ENCODE results near the gene CHN2. TPM values are rescaled to one million over a fixed set of nuclear protein-coding genes. Genes with fewer than 3 reads are reported as not detected.

Gene CHN2
- polyA plus RNA-seq, 1 of the 3 experiments (the other 2 are of a cell fraction) = 0.02 TPM

DNA sequence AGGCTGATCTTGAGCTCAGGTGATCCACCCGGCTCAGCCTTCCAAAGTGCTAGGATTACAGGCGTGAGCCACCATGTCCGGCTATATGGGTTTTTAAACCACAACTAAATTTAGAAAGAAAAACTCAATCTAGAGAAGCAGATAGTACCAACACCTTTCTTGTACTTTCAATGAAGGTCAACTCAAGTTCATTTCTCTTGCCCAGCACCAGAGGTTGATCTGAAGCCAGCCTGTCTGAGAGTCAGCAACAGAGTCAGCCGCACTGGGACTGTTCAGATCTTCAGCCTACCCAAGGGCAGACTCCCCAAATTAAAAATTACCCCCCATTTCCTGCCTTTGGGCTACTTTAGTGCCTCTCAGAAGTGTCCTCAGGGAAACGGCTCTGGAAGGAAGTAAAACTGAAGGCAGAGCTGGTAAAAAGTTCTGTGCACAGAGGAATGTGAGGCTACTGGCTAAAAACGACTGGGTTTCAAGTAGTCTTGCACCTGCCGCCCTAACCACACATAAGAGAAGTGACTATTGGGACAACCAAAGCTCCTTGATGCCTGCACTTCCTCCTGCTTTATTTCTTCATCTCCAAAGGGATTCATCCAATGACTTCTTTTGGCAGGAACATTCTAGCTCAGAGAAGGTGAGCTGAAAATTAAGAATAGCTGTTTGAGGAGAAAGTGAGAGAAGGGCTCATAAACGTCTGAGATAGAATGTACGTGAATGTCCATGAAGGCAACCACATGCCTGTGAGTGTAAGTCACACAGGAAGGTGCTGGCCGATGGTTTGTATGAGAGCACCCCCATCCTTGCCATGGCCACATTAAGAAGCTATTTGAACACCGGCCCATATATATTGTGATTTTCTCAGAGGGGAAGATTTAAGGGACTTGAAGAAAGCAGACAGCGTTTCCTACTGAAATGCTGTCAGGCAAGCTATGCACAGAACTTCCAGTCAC, 226.7 kb downstream of the CHN2 start (continued):
- TF ChIP-seq, protein P1, sequence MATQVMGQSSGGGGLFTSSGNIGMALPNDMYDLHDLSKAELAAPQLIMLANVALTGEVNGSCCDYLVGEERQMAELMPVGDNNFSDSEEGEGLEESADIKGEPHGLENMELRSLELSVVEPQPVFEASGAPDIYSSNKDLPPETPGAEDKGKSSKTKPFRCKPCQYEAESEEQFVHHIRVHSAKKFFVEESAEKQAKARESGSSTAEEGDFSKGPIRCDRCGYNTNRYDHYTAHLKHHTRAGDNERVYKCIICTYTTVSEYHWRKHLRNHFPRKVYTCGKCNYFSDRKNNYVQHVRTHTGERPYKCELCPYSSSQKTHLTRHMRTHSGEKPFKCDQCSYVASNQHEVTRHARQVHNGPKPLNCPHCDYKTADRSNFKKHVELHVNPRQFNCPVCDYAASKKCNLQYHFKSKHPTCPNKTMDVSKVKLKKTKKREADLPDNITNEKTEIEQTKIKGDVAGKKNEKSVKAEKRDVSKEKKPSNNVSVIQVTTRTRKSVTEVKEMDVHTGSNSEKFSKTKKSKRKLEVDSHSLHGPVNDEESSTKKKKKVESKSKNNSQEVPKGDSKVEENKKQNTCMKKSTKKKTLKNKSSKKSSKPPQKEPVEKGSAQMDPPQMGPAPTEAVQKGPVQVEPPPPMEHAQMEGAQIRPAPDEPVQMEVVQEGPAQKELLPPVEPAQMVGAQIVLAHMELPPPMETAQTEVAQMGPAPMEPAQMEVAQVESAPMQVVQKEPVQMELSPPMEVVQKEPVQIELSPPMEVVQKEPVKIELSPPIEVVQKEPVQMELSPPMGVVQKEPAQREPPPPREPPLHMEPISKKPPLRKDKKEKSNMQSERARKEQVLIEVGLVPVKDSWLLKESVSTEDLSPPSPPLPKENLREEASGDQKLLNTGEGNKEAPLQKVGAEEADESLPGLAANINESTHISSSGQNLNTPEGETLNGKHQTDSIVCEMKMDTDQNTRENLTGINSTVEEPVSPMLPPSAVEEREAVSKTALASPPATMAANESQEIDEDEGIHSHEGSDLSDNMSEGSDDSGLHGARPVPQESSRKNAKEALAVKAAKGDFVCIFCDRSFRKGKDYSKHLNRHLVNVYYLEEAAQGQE (IDR thresholded peaks at IDR 0.05; ENCODE audit: low read depth, low read length) = no peak
- TF ChIP-seq NFIC (IDR thresholded peaks at IDR 0.05; ENCODE audit: borderline replicate concordance) = no peak

DNA sequence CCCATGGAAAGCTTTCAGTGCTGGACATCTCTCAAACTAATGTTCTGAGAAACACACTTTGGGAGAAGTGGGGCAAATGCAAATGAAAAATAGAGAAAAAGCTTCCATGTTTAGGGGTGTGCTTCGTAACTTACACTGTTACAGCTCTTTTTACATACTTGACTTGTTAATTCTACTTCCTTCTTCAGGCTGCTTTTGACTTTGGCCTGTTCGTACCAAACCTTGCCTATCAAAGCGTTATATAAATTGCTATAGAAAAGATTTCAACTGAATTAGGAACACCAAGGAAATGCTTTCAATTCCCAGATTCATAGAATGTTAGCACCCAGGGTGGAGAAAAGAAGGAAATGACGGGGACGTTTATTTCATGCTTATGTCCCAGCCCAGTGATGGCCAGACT, 228.3 kb downstream of the CHN2 start:
- Histone ChIP-seq H2AFZ (ENCODE audit: low read depth) (no peak overlapping the region; the same call in 1 of the 2 replicates), H3K4me2 (no peak overlapping the region), H3K4me3 (ENCODE audit: low read depth in 2 of 2, low read length in 1 of 2) (no peak overlapping the region), H3K9ac (no peak overlapping the region), H3K27me3 (ENCODE audit: insufficient read depth) (peaks cover 4% of the 10 kb centered on the region; the same call in 1 of the 2 replicates), H3K79me2 (ENCODE audit: insufficient read depth) (no peaks in the 10 kb centered on the region), H3F3A (replicated peaks; ENCODE audit: insufficient read depth) (no peaks in the 10 kb centered on the region), H3K9me2 (no peaks in the 10 kb centered on the region), H3K9me3 (no peaks in the 10 kb centered on the region), H4K20me1 (ENCODE audit: insufficient read depth) (no peaks in the 10 kb centered on the region), H3K27ac (ENCODE audit: low read depth in 2 of 2, low read length in 1 of 2) (no peak overlapping the region), H3K36me3 (replicated peaks in 1 of 2; ENCODE audit: control insufficient read depth in 1 of 2, insufficient read depth in 2 of 2, low read length in 1 of 2) (no peaks in the 10 kb centered on the region), H3K4me1 (ENCODE audit: control insufficient read depth in 1 of 2, insufficient read depth in 2 of 2, low read depth in 1 of 2, low read length in 1 of 2) (no peaks in the 10 kb centered on the region)
- WGBS (ENCODE audit: low lambda C conversion rate) = 55% methylated on average over 5 of the region's 5 CpGs
- TF ChIP-seq YY1 (IDR thresholded peaks at IDR 0.05; ENCODE audit: low read depth) (no peak), GABPA (IDR thresholded peaks at IDR 0.05; ENCODE audit: low read depth) (no peak), FOSL2 (IDR thresholded peaks at IDR 0.05; ENCODE audit: borderline replicate concordance, low read depth) (no peak), SMC3 (IDR thresholded peaks at IDR 0.05; ENCODE audit: low read depth, low read length) (no peak), EP300 (IDR thresholded peaks at IDR 0.05; ENCODE audit: borderline replicate concordance in 1 of 2, low read depth in 1 of 2, low read length in 1 of 2) (no peak), NFIC (IDR thresholded peaks at IDR 0.05; ENCODE audit: borderline replicate concordance) (no peak), MEF2A (IDR thresholded peaks at IDR 0.05; ENCODE audit: borderline replicate concordance, low read depth) (no peak), FOXJ3 (CRISPR knock-in tag; IDR thresholded peaks at IDR 0.05) (no peak), TCF12 (IDR thresholded peaks at IDR 0.05) (no peak), POLR2AphosphoS5 (IDR thresholded peaks at IDR 0.05; ENCODE audit: low read depth, low read length) (no peak), FOXM1 (IDR thresholded peaks at IDR 0.05; ENCODE audit: low read depth) (no peak), EZH2phosphoT487 (IDR thresholded peaks at IDR 0.05; ENCODE audit: borderline replicate concordance, low read depth) (no peak), TAF1 (IDR thresholded peaks at IDR 0.05; ENCODE audit: borderline replicate concordance, low read depth, low read length) (no peak)
- TF ChIP-seq, protein P2, sequence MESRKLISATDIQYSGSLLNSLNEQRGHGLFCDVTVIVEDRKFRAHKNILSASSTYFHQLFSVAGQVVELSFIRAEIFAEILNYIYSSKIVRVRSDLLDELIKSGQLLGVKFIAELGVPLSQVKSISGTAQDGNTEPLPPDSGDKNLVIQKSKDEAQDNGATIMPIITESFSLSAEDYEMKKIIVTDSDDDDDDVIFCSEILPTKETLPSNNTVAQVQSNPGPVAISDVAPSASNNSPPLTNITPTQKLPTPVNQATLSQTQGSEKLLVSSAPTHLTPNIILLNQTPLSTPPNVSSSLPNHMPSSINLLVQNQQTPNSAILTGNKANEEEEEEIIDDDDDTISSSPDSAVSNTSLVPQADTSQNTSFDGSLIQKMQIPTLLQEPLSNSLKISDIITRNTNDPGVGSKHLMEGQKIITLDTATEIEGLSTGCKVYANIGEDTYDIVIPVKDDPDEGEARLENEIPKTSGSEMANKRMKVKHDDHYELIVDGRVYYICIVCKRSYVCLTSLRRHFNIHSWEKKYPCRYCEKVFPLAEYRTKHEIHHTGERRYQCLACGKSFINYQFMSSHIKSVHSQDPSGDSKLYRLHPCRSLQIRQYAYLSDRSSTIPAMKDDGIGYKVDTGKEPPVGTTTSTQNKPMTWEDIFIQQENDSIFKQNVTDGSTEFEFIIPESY (IDR thresholded peaks at IDR 0.05; ENCODE audit: borderline replicate concordance, low read depth) = no peak
- TF ChIP-seq, protein P3, sequence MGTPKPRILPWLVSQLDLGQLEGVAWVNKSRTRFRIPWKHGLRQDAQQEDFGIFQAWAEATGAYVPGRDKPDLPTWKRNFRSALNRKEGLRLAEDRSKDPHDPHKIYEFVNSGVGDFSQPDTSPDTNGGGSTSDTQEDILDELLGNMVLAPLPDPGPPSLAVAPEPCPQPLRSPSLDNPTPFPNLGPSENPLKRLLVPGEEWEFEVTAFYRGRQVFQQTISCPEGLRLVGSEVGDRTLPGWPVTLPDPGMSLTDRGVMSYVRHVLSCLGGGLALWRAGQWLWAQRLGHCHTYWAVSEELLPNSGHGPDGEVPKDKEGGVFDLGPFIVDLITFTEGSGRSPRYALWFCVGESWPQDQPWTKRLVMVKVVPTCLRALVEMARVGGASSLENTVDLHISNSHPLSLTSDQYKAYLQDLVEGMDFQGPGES (IDR thresholded peaks at IDR 0.05; ENCODE audit: low read depth, low read length) = no peak
- TF ChIP-seq, protein P4, sequence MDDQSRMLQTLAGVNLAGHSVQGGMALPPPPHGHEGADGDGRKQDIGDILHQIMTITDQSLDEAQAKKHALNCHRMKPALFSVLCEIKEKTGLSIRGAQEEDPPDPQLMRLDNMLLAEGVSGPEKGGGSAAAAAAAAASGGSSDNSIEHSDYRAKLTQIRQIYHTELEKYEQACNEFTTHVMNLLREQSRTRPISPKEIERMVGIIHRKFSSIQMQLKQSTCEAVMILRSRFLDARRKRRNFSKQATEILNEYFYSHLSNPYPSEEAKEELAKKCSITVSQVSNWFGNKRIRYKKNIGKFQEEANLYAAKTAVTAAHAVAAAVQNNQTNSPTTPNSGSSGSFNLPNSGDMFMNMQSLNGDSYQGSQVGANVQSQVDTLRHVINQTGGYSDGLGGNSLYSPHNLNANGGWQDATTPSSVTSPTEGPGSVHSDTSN (IDR thresholded peaks at IDR 0.05) = no peak
- TF ChIP-seq, protein P5, sequence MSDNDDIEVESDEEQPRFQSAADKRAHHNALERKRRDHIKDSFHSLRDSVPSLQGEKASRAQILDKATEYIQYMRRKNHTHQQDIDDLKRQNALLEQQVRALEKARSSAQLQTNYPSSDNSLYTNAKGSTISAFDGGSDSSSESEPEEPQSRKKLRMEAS (IDR thresholded peaks at IDR 0.05; ENCODE audit: low read depth) = no peak
- TF ChIP-seq, protein P6, sequence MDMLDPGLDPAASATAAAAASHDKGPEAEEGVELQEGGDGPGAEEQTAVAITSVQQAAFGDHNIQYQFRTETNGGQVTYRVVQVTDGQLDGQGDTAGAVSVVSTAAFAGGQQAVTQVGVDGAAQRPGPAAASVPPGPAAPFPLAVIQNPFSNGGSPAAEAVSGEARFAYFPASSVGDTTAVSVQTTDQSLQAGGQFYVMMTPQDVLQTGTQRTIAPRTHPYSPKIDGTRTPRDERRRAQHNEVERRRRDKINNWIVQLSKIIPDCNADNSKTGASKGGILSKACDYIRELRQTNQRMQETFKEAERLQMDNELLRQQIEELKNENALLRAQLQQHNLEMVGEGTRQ (IDR thresholded peaks at IDR 0.05; ENCODE audit: borderline replicate concordance, low read depth, low read length) = no peak
- no peak for DNase-seq
- POLR2A ChIA-PET = no interaction called here
- CTCF ChIA-PET = interaction anchor here (0.8 to 3.5 kb wide), 8 partner anchors 13 to 501 kb away, joined by 3 to 16 read pairs (median 4); no protein-coding TSS in a partner anchor
